HCT116 (cell line): ENCODE results near the gene CAMK1D. TPM values are rescaled to one million over a fixed set of nuclear protein-coding genes. Genes with fewer than 3 reads are reported as not detected.

Source experiments
- ATAC-seq: fragments of 200-7000 bp; cut with Tn5 transposase; 2 replicates; pipeline ENCODE4 v1.9.1; 2020; ENCODE audit warnings: mild to moderate bottlenecking, moderate library complexity
- BruUV-seq: library from RNA; stranded (reverse); fragments of 400-500 nt; replicated peaks from 2 replicates; lab custom pipeline; 2021; lab: Mats Ljungman, UMichigan
- CTCF ChIA-PET: fragments of 300-600 bp; sonication (Branson Sonifier 250); formaldehyde crosslinking; loops from one replicate; lab custom pipeline; 2021; ENCODE audit warnings: antibody characterized with exemption; lab: Charles Lee
- POLR2A ChIA-PET: fragments of 300-600, 350-600 bp; sonication (Branson Sonifier 250); formaldehyde crosslinking; loops from one replicate; lab custom pipeline; 2021; ENCODE audit warnings: antibody characterized with exemption; lab: Charles Lee
- RAD21 ChIA-PET, 2 experiments: fragments of 300-600 bp; sonication (Branson Sonifier 250); formaldehyde crosslinking; loops; one replicate each; lab custom pipeline; 2023; ENCODE audit warnings: low total read pairs in 2 of 2; ENCODE audit not compliant: uncharacterized antibody in 2 of 2, unreplicated experiment in 2 of 2, low non-redundant PET in 1 of 2; lab: Charles Lee
- DNase-seq: peaks from one replicate; pipeline ENCODE4 v3.0.0-alpha.2; 2010; ENCODE audit warnings: low read depth, low spot score
- H2AFZ ChIP-seq: fragments of 200-600 bp; shearing (Covaris generic), sonication (generic); 2 replicates; pipeline ENCODE4 v1.6.1; 2017; ENCODE audit warnings: low read depth, mixed run types, mixed read lengths, antibody characterized with exemption, low read length; ENCODE audit not compliant: poor library complexity, severe bottlenecking
- H3K27ac ChIP-seq: 2 replicates; pipeline ENCODE4 v1.5.1; 2012; ENCODE audit warnings: low read depth, low read length
- H3K27me3 ChIP-seq: fragments of 200-600 bp; sonication (generic); 2 replicates; pipeline ENCODE4 v1.6.1; 2016; ENCODE audit warnings: mixed run types, low read length, mixed read lengths; ENCODE audit not compliant: insufficient read depth
- H3K36me3 ChIP-seq, 2 experiments: fragments of 200-500 bp in 1 of 2; fragments of 200-600 bp in 1 of 2; sonication (Bioruptor generic) in 1 of 2; sonication (generic) in 1 of 2; 2 replicates each; pipeline versions ENCODE4 v1.5.1 to v1.6.1; 2014 to 2016; ENCODE audit warnings: low read length in 2 of 2, inconsistent platforms in 1 of 2, mixed read lengths in 1 of 2, mixed run types in 1 of 2; ENCODE audit not compliant: insufficient read depth in 2 of 2, control insufficient read depth in 1 of 2
- H3K4me1 ChIP-seq, 2 experiments: fragments of 200-600 bp in 1 of 2; sonication (generic) in 1 of 2; 2 replicates each; pipeline versions ENCODE4 v1.5.1 to v1.6.1; 2012 to 2017; ENCODE audit warnings: low read length in 2 of 2, inconsistent platforms in 1 of 2, mild to moderate bottlenecking in 1 of 2, mixed read lengths in 1 of 2, mixed run types in 1 of 2, moderate library complexity in 1 of 2; ENCODE audit not compliant: insufficient read depth in 2 of 2, control insufficient read depth in 1 of 2
- H3K4me2 ChIP-seq: fragments of 200-600 bp; sonication (generic); 2 replicates; pipeline ENCODE4 v1.6.1; 2017; ENCODE audit warnings: mixed run types, low read length, mixed read lengths
- H3K4me3 ChIP-seq, 2 experiments: fragments of 200-600 bp in 1 of 2; sonication (generic) in 1 of 2; replicated peaks in 1 of 2; 2 replicates each; pipeline ENCODE4 v1.5.1; 2011 to 2016; ENCODE audit warnings: low read length in 2 of 2, control low read depth in 1 of 2, low read depth in 1 of 2, mild to moderate bottlenecking in 1 of 2, mixed read lengths in 1 of 2, mixed run types in 1 of 2
- H3K79me2 ChIP-seq: fragments of 200-600 bp; sonication (generic); 2 replicates; pipeline ENCODE4 v1.6.1; 2017; ENCODE audit warnings: mild to moderate bottlenecking, mixed run types, low read length, moderate library complexity, mixed read lengths; ENCODE audit not compliant: insufficient read depth
- H3K9ac ChIP-seq: fragments of 200-600 bp; sonication (generic); 2 replicates; pipeline ENCODE4 v1.6.1; 2016; ENCODE audit warnings: low read length, mixed read lengths
- H3K9me2 ChIP-seq: fragments of 200-600 bp; sonication (generic), shearing (Covaris generic); 2 replicates; pipeline ENCODE4 v1.6.1; 2017; ENCODE audit warnings: mixed run types, mild to moderate bottlenecking, moderate library complexity; ENCODE audit not compliant: insufficient read depth
- H3K9me3 ChIP-seq, 2 experiments: fragments of 200-500 bp in 1 of 2; fragments of 200-600 bp in 1 of 2; sonication (Bioruptor generic) in 1 of 2; sonication (generic) in 1 of 2; 2 replicates each; pipeline ENCODE4 v1.6.1; 2014 to 2017; ENCODE audit warnings: low read length in 2 of 2, mixed read lengths in 2 of 2, inconsistent platforms in 1 of 2, low read depth in 1 of 2, mild to moderate bottlenecking in 1 of 2, mixed run types in 1 of 2, moderate library complexity in 1 of 2; ENCODE audit not compliant: control insufficient read depth in 1 of 2, insufficient read depth in 1 of 2
- H4K20me1 ChIP-seq: fragments of 200-600 bp; sonication (generic), shearing (Covaris generic); 2 replicates; pipeline ENCODE4 v1.6.1; 2017; ENCODE audit warnings: mixed run types, mild to moderate bottlenecking, moderate library complexity; ENCODE audit not compliant: insufficient read depth
- CBX3 ChIP-seq: IDR thresholded peaks from 2 replicates; pipeline ENCODE4 v1.6.1; 2012; ENCODE audit warnings: low read depth
- CEBPB ChIP-seq: IDR thresholded peaks from 2 replicates; pipeline ENCODE4 v1.6.1; 2012; ENCODE audit warnings: low read depth
- EGR1 ChIP-seq: IDR thresholded peaks from 2 replicates; pipeline ENCODE4 v1.6.1; 2012; ENCODE audit warnings: low read depth
- EZH2 ChIP-seq: fragments of 200-600 bp; sonication (generic); IDR thresholded peaks from 2 replicates; pipeline ENCODE4 v1.6.1; 2017; ENCODE audit warnings: antibody characterized with exemption, mixed run types
- EZH2phosphoT487 ChIP-seq: fragments of 200-600 bp; IDR thresholded peaks from 2 replicates; pipeline ENCODE4 v1.6.1; 2018; ENCODE audit warnings: antibody characterized with exemption, borderline replicate concordance
- FOSL1 ChIP-seq: IDR thresholded peaks from 2 replicates; pipeline ENCODE4 v1.6.1; 2012; ENCODE audit warnings: low read depth
- JUND ChIP-seq: IDR thresholded peaks from 2 replicates; pipeline ENCODE4 v1.6.1; 2012
- POLR2AphosphoS5 ChIP-seq: IDR thresholded peaks from 2 replicates; pipeline ENCODE4 v1.6.1; 2011; ENCODE audit warnings: mild to moderate bottlenecking, low read depth, low read length, moderate library complexity
- RAD21 ChIP-seq: IDR thresholded peaks from 2 replicates; pipeline ENCODE4 v1.6.1; 2012; ENCODE audit warnings: low read depth, mild to moderate bottlenecking
- SIN3A ChIP-seq: IDR thresholded peaks from 2 replicates; pipeline ENCODE4 v1.6.1; 2012; ENCODE audit warnings: low read depth
- SRF ChIP-seq: IDR thresholded peaks from 2 replicates; pipeline ENCODE4 v1.6.1; 2012; ENCODE audit warnings: low read depth
- YY1 ChIP-seq: IDR thresholded peaks from 2 replicates; pipeline ENCODE4 v1.6.1; 2011; ENCODE audit warnings: low read length, low read depth, moderate library complexity, mild to moderate bottlenecking; ENCODE audit not compliant: insufficient replicate concordance; ENCODE audit errors: extremely low read depth
- intact Hi-C: fragments of 100-400 bp; cut with micrococcal nuclease; formaldehyde crosslinking; loops from 2 replicates; pipeline ENCODE4 v1.10.0; 2022
- total RNA-seq: library from RNA; stranded (reverse); gene quantifications from one replicate; pipeline ENCODE4 v1.2.1, GENCODE V29; 2021; ENCODE audit not compliant: unreplicated experiment
- TF ChIP-seq, protein P1 (sequence below), 3 experiments: fragments of 200-600 bp in 1 of 3; sonication (generic) in 1 of 3; IDR thresholded peaks in 2 of 3; conservative IDR thresholded peaks in 1 of 3; 2 replicates each; pipeline ENCODE4 v1.5.1; 2012 to 2017; ENCODE audit warnings: low read depth in 2 of 3, low read length in 2 of 3, antibody characterized with exemption in 1 of 3, borderline replicate concordance in 1 of 3, control low read depth in 1 of 3, mild to moderate bottlenecking in 1 of 3, mixed read lengths in 1 of 3, mixed run types in 1 of 3, moderate library complexity in 1 of 3; ENCODE audit not compliant: insufficient read depth in 1 of 3
- TF ChIP-seq, protein P2 (sequence below): IDR thresholded peaks from 2 replicates; pipeline ENCODE4 v1.6.1; 2012
- TF ChIP-seq, protein P3 (sequence below): IDR thresholded peaks from 2 replicates; pipeline ENCODE4 v1.6.1; 2011; ENCODE audit warnings: mild to moderate bottlenecking, low read length, moderate library complexity; ENCODE audit not compliant: insufficient replicate concordance; ENCODE audit errors: extremely low read depth
- TF ChIP-seq, protein P4 (sequence below): IDR thresholded peaks from 2 replicates; pipeline ENCODE4 v1.6.1; 2012
- TF ChIP-seq, protein P5 (sequence below): IDR thresholded peaks from 2 replicates; pipeline ENCODE4 v1.6.1; 2012; ENCODE audit warnings: low read depth

Gene CAMK1D
- total RNA-seq, 1 experiment from 2014 or later: 9.6 TPM

DNA sequence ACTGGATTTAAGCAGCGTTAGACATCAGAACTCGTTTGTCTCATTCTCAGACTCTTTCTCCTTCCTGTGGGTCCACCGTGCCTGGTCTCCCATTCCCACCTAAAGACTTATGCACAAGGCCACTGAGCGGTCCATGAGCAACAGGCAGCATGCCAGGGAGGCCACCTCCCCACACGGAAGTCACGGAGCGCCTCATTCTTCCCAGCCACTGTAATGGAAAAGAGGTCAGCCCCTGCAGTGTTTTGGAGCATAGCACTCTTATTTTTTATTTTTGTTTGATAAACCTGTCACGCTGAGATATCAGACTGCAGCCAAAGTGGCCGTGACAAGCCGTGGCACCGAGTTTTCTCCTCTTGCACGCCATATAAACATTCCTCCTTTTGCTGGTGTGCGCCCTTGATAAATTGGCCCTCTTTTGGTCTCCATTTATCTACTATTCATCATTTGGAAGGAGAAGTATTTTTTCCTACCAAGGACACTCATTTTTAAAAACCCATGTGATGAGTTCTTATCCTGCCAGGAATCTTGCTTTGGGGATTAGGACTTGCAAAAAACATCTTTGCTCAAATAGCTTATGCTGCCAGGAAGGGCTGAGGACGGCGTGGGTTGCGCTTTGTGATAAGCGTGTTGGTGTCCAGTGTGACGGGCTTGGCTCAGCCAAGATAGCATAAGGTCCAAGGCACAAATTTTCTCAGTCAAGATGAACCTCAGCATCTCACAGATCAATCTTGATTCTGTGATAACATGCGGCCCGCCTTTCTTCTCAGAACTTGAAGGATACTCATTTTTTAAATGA, 446.2 kb downstream of the CAMK1D start:
- POLR2A ChIA-PET: no interaction called here

More for the DNA sequence above, 446.2 kb downstream of the CAMK1D start:
- H4K20me1 ChIP-seq: no peaks in the 10 kb centered on the region
- H3K9me2 ChIP-seq: no peaks in the 10 kb centered on the region
- no peaks in the 10 kb centered on the region for H3K9me3 ChIP-seq
- TF ChIP-seq EZH2 (no peak), POLR2AphosphoS5 (no peak), RAD21 (no peak), CBX3 (no peak), YY1 (no peak), EGR1 (no peak), SRF (no peak), EZH2phosphoT487 (no peak), FOSL1 (no peak), JUND (no peak), CEBPB (no peak), SIN3A (no peak)
- TF ChIP-seq, protein P1, sequence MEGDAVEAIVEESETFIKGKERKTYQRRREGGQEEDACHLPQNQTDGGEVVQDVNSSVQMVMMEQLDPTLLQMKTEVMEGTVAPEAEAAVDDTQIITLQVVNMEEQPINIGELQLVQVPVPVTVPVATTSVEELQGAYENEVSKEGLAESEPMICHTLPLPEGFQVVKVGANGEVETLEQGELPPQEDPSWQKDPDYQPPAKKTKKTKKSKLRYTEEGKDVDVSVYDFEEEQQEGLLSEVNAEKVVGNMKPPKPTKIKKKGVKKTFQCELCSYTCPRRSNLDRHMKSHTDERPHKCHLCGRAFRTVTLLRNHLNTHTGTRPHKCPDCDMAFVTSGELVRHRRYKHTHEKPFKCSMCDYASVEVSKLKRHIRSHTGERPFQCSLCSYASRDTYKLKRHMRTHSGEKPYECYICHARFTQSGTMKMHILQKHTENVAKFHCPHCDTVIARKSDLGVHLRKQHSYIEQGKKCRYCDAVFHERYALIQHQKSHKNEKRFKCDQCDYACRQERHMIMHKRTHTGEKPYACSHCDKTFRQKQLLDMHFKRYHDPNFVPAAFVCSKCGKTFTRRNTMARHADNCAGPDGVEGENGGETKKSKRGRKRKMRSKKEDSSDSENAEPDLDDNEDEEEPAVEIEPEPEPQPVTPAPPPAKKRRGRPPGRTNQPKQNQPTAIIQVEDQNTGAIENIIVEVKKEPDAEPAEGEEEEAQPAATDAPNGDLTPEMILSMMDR (IDR thresholded peaks at IDR 0.05 in 2 of 3, conservative IDR thresholded peaks at IDR 0.05 in 1 of 3; ENCODE audit: borderline replicate concordance in 1 of 3, insufficient read depth in 1 of 3, low read depth in 2 of 3, low read length in 2 of 3): no peak
- TF ChIP-seq, protein P2, sequence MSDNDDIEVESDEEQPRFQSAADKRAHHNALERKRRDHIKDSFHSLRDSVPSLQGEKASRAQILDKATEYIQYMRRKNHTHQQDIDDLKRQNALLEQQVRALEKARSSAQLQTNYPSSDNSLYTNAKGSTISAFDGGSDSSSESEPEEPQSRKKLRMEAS: no peak
- TF ChIP-seq, protein P3, sequence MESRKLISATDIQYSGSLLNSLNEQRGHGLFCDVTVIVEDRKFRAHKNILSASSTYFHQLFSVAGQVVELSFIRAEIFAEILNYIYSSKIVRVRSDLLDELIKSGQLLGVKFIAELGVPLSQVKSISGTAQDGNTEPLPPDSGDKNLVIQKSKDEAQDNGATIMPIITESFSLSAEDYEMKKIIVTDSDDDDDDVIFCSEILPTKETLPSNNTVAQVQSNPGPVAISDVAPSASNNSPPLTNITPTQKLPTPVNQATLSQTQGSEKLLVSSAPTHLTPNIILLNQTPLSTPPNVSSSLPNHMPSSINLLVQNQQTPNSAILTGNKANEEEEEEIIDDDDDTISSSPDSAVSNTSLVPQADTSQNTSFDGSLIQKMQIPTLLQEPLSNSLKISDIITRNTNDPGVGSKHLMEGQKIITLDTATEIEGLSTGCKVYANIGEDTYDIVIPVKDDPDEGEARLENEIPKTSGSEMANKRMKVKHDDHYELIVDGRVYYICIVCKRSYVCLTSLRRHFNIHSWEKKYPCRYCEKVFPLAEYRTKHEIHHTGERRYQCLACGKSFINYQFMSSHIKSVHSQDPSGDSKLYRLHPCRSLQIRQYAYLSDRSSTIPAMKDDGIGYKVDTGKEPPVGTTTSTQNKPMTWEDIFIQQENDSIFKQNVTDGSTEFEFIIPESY: no peak
- TF ChIP-seq, protein P4, sequence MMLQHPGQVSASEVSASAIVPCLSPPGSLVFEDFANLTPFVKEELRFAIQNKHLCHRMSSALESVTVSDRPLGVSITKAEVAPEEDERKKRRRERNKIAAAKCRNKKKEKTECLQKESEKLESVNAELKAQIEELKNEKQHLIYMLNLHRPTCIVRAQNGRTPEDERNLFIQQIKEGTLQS: no peak
- TF ChIP-seq, protein P5, sequence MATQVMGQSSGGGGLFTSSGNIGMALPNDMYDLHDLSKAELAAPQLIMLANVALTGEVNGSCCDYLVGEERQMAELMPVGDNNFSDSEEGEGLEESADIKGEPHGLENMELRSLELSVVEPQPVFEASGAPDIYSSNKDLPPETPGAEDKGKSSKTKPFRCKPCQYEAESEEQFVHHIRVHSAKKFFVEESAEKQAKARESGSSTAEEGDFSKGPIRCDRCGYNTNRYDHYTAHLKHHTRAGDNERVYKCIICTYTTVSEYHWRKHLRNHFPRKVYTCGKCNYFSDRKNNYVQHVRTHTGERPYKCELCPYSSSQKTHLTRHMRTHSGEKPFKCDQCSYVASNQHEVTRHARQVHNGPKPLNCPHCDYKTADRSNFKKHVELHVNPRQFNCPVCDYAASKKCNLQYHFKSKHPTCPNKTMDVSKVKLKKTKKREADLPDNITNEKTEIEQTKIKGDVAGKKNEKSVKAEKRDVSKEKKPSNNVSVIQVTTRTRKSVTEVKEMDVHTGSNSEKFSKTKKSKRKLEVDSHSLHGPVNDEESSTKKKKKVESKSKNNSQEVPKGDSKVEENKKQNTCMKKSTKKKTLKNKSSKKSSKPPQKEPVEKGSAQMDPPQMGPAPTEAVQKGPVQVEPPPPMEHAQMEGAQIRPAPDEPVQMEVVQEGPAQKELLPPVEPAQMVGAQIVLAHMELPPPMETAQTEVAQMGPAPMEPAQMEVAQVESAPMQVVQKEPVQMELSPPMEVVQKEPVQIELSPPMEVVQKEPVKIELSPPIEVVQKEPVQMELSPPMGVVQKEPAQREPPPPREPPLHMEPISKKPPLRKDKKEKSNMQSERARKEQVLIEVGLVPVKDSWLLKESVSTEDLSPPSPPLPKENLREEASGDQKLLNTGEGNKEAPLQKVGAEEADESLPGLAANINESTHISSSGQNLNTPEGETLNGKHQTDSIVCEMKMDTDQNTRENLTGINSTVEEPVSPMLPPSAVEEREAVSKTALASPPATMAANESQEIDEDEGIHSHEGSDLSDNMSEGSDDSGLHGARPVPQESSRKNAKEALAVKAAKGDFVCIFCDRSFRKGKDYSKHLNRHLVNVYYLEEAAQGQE: no peak
- TF ChIP-seq, all 23 proteins: peak for 0
- no peak overlapping the region for H3K4me2 ChIP-seq
- no peak overlapping the region for H2AFZ ChIP-seq
- intact Hi-C loops: no loop called here
- H3K27ac ChIP-seq: no peak overlapping the region
- no TSS peak for BruUV-seq
- H3K4me1 ChIP-seq: peaks cover 14 to 15% of the 10 kb centered on the region in 2 experiments
- no peak for ATAC-seq
- H3K4me3 ChIP-seq: no peak overlapping the region
- no peak overlapping the region for H3K9ac ChIP-seq
- H3K36me3 ChIP-seq: no peaks in the 10 kb centered on the region
- DNase-seq: no peak
- RAD21 ChIA-PET: no interaction called here
- H3K79me2 ChIP-seq: no peaks in the 10 kb centered on the region
- no peaks in the 10 kb centered on the region for H3K27me3 ChIP-seq
- CTCF ChIA-PET: interaction anchor here (0.7 kb wide), 1 partner anchor 13 kb away, joined by 3 read pairs; no protein-coding TSS in a partner anchor
